ENCODE measurements around the gene TENM3.

TENM3 gene

DNA sequence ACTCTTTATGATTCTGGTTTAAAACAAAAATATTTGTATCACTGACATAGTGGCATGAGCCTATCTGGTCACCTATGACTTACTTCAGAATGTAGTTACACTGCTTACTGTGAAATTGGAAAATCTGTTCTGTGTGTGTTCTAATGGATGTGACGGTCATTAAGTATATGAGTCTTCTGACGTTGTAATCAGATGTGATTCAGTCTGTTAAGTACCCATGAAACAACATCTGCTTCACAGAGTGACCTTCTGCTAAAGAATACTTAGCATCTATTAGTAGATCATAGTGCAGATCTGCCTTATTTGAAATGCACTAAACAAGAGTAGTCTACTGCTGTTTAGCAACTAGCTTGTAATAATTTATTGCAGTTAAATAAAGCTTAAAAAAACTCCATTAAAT is 356.9 kb downstream of the TENM3 start:
- no peak overlapping the region for H3K4me3 ChIP-seq (ENCODE audit: low read length)
- TF ChIP-seq ZNF274 (IDR thresholded peaks at IDR 0.05; ENCODE audit: low read depth, low read length), result no peak

DNA sequence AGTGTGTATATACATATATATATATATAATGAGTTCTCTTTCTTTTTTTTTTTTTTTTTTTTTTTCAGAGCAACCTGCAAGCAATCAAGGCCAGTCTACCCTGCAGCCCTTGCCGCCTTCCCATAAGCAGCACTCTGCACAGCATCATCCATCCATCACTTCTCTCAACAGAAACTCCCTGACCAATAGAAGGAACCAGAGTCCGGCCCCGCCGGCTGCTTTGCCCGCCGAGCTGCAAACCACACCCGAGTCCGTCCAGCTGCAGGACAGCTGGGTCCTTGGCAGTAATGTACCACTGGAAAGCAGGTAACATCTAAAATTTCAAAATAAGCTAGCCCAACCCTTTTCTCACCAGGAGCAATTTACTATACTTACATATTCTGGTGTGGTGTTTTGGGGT is 357.7 kb downstream of the TENM3 start:
- no peak overlapping the region for H3K4me3 ChIP-seq (ENCODE audit: low read length)
- TF ChIP-seq ZNF274 (IDR thresholded peaks at IDR 0.05; ENCODE audit: low read depth, low read length), result no peak

DNA sequence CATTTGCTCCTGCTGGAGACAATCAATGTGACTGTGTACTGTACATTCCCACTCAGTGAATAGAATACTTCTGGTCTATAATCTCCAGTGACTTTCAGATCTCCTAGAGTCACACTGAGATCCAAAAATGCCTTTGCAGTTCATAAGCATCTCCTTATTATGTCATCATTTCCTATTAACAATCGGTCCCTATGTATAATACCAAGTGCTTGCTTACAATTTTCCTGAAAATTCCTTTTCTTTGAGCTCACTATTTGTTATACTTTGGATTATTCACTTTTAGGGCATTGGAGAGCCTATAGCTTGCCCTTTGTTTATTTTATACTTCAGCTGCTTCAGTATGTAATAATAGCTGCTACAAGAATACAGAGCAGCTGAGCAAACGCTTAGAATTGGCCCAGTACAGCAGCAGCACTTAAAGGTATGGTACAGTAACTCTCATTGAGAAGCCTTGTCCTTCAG is 361.0 kb downstream of the TENM3 start:
- no peak overlapping the region for H3K4me3 ChIP-seq (ENCODE audit: low read length)
- TF ChIP-seq ZNF274 (IDR thresholded peaks at IDR 0.05; ENCODE audit: low read depth, low read length), result no peak

DNA sequence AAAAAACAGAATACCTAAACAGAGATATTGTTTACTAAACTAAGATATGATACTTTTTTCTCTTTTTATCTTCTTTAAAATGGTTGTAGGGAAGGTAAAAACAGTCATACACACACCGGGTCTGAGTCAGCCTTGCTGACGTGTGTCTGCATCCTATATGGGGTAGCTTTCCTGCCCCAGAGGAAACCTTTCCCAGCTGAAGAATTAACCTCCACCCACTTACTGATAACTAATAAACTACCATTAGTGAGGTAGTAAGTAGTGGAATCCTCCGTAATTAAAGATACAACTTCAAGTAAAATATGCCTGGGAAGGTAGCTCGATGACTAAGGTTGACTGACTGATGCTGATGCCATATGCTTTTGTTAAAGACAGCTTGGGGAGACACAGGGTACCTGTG is 361.8 kb downstream of the TENM3 start:
- TF ChIP-seq ZNF274 (IDR thresholded peaks at IDR 0.05; ENCODE audit: low read depth, low read length), result no peak
- no peak overlapping the region for H3K4me3 ChIP-seq (ENCODE audit: low read length)

DNA sequence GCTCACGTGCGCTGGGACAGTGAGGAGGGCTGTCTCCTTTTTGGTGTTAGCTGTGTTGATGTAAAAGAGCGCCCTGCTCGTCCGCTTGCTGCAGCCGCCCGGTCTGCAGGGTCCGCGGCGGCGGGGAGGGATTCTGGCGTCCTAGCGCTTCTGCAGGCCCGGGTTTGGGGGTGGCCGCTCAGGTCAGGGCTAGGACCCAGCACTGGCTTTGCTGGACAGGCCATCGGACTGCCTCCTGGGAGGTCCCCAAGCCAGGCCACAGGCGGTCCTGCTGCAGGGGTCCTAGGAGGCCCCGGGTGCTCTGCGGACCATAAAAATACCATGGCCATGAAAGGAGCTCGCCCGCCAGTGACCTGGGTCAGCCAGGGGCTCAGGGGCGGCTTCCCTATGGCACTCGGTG is 365.3 kb downstream of the TENM3 start:
- no peak for TF ChIP-seq ZNF274 (IDR thresholded peaks at IDR 0.05; ENCODE audit: low read depth, low read length)
- H3K4me3 ChIP-seq (ENCODE audit: low read length), result no peak overlapping the region

DNA sequence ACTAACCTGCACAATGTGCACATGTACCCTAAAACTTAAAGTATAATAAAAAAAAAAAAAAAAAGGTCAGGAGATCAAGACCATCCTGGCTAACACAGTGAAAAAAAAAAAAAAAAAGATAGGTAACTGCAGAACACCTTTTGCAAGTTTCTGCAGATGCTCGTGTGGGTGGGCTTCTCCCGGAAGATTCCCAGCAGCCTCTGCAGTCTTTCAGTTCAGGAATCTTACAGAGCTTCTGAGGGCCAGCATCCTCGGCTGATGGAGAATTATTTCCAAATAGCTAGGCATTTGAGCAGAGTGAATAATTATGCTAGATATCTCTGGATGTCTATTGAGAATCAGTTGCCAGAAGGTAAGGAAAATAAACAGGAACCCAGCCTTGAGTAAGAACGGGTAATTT is 373.3 kb downstream of the TENM3 start:
- no peak overlapping the region for H3K4me3 ChIP-seq (ENCODE audit: low read length)
- no peak for TF ChIP-seq ZNF274 (IDR thresholded peaks at IDR 0.05; ENCODE audit: low read depth, low read length)

DNA sequence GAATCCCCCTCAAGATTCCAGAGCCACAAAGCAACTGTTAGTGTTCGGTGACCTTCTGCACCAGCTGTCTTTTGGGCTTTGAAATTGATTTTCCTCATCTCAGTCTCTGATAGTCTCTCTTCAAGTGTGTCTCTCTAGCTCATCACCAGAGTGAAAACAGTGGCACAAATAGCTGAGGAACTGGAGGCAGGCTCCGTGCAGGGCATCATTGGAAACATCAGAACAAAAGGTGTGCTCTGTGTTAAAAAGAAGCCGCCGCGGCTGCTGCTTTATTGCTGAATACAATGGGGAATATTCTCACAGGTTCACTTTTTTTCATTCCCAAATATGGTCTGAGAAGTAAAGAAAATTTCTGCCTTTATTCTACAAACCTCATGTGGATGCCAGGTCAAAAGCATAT is 376.5 kb downstream of the TENM3 start:
- H3K4me3 ChIP-seq (ENCODE audit: low read length), result no peak overlapping the region
- TF ChIP-seq ZNF274 (IDR thresholded peaks at IDR 0.05; ENCODE audit: low read depth, low read length), result no peak

DNA sequence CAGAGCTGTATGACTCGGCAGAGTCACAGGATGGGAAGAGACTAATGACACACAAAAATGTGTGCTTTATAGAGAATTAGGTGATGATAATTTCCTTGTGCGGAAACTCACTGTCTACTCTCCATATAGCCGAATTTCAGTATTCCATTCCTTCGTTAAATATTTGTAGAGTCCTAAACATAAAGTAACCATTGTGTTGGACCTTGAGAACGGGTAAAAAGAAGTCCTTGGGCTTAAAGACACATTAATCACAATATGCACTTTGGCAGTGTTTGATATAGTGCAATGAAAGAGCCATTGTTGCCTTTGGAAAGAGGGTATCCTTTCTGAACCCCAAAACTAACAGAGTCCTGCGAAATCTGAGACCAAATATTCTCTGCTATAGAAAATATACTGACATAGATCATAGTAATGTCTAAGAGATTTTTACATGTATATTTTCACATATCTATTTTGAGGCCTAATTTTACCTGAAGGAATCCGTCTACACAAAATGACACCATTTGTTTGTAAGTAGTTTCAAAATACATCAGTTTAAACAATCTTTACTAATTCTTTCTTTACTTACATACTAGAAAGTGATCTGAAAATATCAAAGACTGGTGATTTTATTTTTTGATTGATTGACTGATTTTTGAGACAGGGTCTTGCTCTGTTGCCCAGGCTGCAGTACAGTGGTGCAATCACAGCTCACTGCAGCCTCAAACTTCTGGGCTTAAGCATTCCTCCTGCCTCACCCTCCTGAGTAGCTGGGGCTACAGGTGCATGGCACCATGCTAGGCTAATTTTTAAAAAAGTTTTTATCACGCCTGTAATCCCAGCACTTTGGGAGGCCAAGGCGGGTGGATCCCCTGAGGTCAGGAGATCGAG is 377.1 kb downstream of the TENM3 start:
- H3K4me3 ChIP-seq (ENCODE audit: low read length), result no peak overlapping the region
- no peak for TF ChIP-seq ZNF274 (IDR thresholded peaks at IDR 0.05; ENCODE audit: low read depth, low read length)

DNA sequence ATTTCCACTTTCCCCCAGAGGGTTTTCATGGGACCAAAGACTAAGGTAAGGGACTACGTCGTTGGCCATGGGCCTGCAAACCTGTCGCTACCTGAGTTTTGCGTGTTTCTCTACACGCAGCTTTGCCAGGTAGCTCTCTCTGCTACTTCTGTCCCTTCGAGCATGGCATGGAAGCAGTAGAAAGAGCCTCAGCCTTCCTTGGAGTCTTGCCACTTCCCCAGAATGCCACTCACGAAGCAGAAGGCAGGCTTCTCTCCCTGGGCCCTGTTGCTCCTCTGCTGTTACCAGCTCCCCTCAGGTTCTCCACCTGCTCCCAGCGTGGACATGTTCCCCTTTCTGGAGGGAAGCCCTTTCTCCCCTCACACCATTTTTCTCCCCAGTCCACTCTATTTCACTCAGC is 381.1 kb downstream of the TENM3 start:
- TF ChIP-seq ZNF274 (IDR thresholded peaks at IDR 0.05; ENCODE audit: low read depth, low read length), result no peak
- H3K4me3 ChIP-seq (ENCODE audit: low read length), result no peak overlapping the region

DNA sequence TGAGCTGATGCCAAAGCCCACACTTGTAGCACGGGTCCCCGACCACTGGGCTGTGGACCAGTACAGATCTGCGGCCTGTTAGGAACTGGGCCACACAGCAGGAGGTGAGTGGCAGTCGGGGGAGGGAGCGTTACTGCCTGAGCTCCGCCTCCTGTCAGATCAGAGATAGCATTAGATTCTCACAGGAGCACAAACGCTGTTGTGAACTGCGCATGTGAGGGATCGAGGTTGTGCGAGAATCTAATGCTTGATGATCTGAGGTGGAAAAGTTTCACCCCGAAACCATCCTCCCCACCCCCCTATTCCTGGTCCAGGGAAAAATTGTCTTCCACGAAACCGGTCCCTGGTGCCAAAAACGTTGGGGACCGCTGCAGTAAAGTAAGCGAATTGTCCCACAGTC is 382.0 kb downstream of the TENM3 start:
- TF ChIP-seq ZNF274 (IDR thresholded peaks at IDR 0.05; ENCODE audit: low read depth, low read length), result no peak
- no peak overlapping the region for H3K4me3 ChIP-seq (ENCODE audit: low read length)

DNA sequence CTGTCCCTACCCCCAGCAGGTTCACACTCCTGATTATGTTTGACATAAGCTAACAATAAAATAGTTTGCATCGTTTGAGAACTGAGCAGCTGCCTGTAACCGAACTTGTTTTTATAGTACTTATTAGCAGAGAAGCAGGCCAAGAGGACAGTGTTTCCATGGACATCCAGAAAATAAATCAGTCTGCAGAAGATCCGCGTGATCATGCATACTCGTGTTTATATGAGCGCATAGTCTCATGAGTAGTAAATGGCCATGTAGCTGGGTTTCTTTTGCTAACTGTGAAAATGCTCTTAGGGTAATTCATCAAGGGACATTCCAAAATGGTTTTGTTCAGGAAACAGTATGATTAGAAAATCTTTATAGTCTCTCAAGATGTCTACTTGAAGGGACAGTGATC is 384.8 kb downstream of the TENM3 start:
- no peak for TF ChIP-seq ZNF274 (IDR thresholded peaks at IDR 0.05; ENCODE audit: low read depth, low read length)
- no peak overlapping the region for H3K4me3 ChIP-seq (ENCODE audit: low read length)

DNA sequence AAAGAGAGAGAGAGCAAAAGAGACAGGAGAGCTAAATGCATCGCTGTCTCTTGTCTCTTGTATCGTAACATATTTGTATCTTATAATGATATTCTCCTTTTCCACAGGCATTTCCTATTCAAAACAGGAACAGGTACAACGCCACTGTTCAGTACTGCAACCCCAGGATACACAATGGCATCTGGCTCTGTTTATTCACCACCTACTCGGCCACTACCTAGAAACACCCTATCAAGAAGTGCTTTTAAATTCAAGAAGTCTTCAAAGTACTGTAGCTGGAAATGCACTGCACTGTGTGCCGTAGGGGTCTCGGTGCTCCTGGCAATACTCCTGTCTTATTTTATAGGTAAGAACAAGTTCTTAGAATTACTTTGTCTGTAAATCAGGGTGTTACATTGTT is 385.3 kb downstream of the TENM3 start:
- no peak overlapping the region for H3K4me3 ChIP-seq (ENCODE audit: low read length)
- no peak for TF ChIP-seq ZNF274 (IDR thresholded peaks at IDR 0.05; ENCODE audit: low read depth, low read length)

DNA sequence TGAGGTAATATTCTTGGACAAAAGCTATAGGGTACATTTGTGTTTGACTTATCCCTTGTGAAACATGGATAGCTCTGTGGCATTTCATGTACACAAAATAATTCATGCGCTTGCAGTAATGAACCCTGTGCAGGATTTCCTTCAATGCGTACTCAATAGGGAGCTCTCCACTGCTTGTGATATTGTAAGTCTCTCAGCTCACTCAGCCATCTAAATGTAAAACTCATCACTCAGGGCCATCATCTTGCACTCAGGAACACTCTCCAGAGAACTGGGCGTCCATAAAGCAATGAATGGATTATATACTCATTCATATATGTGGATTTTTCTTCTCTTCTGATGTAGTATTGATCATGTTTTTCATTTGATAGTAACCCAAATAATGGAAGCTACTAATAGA is 385.9 kb downstream of the TENM3 start:
- H3K4me3 ChIP-seq (ENCODE audit: low read length), result no peak overlapping the region
- no peak for TF ChIP-seq ZNF274 (IDR thresholded peaks at IDR 0.05; ENCODE audit: low read depth, low read length)

DNA sequence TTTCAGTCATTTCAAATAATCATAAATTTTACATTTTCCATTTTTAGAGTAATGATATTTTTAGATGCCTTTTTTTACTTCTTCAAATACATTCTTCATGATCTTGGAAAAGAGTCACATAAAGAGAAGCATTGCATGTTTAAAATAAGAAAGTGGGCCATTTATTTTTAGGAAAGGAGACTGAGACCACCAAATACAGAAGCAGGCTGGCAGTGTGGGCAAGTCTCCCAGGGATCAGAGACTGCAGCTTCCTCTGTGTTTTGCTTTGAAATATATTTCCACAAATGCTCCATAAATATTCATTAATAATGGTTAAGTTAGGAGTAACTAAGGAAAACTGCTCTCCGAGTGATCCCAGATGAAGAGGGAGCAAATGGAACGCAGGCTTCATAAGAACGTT is 397.3 kb downstream of the TENM3 start:
- H3K4me3 ChIP-seq (ENCODE audit: low read length), result no peak overlapping the region
- no peak for TF ChIP-seq ZNF274 (IDR thresholded peaks at IDR 0.05; ENCODE audit: low read depth, low read length)

DNA sequence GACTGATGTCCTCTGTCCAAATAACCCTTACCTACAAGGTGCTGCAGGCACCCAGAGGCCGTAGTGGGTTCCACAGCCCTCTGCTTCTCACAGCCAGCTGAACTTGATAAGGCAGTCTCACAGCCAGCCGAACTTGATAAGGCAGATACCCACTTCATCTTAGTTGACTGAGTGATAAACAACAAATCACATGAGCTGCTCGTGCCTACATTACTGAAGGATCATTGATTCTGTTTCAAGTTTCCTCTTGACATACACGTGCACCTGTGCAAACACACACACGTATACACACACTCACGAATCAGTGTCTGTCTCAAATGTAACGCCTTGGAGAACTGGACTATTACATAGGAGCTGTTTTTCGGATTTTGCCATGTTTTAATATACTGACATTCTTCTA is 397.7 kb downstream of the TENM3 start:
- no peak for TF ChIP-seq ZNF274 (IDR thresholded peaks at IDR 0.05; ENCODE audit: low read depth, low read length)
- no peak overlapping the region for H3K4me3 ChIP-seq (ENCODE audit: low read length)

DNA sequence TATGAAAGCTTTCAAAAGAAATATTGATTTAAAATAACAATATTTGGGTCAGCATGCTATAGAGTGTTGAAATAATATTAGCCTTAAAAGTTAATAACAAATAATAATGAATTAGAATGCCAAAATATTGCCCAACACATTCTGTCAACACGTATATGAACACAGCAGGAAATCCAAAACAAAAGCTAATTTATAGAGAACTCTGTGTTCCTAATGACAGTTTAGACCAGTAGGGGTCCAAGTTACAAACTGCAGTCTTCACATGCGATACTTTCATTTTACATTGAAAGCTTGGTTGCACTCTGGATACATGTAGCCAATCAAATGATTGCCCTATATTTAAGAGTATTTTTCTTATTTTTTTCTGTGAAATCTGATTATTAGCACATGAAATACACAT is 399.6 kb downstream of the TENM3 start:
- TF ChIP-seq ZNF274 (IDR thresholded peaks at IDR 0.05; ENCODE audit: low read depth, low read length), result no peak
- H3K4me3 ChIP-seq (ENCODE audit: low read length), result no peak overlapping the region
